ENCODE data around the gene PLIN4.

GRCh38 chr19:4507804-4508203 lies 10.5 kb downstream of the PLIN4 start:
- TF ChIP-seq EZH2 (IDR thresholded peaks at IDR 0.05; ENCODE audit: borderline replicate concordance, low read depth, low read length, severe bottlenecking) = no peak
- TF ChIP-seq CTCF (IDR thresholded peaks at IDR 0.05; ENCODE audit: extremely low read depth in 1 of 2, insufficient read depth in 1 of 2, low read depth in 1 of 2, low read length in 2 of 2) = no peak
- no peak for TF ChIP-seq POLR2A (IDR thresholded peaks at IDR 0.05; ENCODE audit: low read depth, low read length)
